MCF 10A (cell line): ENCODE data around the gene CNP. TPM values are rescaled to one million over a fixed set of nuclear protein-coding genes. Genes with fewer than 3 reads are reported as not detected.

Experiments used
- BruUV-seq: library from RNA; stranded (reverse); fragments of 400-500 nt; replicated peaks from 2 replicates; lab custom pipeline; 2021; lab: Mats Ljungman, UMichigan
- CTCF ChIA-PET: fragments of 300-600 bp; sonication (Branson Sonifier 250); formaldehyde crosslinking; extraction: SDS; loops from one replicate; lab custom pipeline; 2021; ENCODE audit warnings: antibody characterized with exemption, inconsistent platforms; lab: Yijun Ruan, JAX
- POLR2A ChIA-PET: fragments of 300-600, 350-650 bp; sonication (Branson Sonifier 250); formaldehyde crosslinking; extraction: SDS; loops from one replicate; lab custom pipeline; 2020; ENCODE audit warnings: antibody characterized with exemption, inconsistent platforms; lab: Yijun Ruan, JAX
- DNase-seq: peaks from one replicate; pipeline ENCODE4 v3.0.0-alpha.2; 2018; ENCODE audit not compliant: unreplicated experiment
- H3K27ac Mint-ChIP-seq: one replicate; pipeline ENCODE4 v1.8.0; 2022; ENCODE audit warnings: mild to moderate bottlenecking, low read depth, mixed read lengths; ENCODE audit not compliant: unreplicated experiment
- H3K27me3 Mint-ChIP-seq: one replicate; pipeline ENCODE4 v1.8.0; 2022; ENCODE audit warnings: mixed read lengths; ENCODE audit not compliant: insufficient read depth, unreplicated experiment
- H3K36me3 Mint-ChIP-seq: one replicate; pipeline ENCODE4 v1.8.0; 2022; ENCODE audit warnings: mild to moderate bottlenecking, moderate library complexity, mixed read lengths; ENCODE audit not compliant: insufficient read depth, unreplicated experiment
- H3K4me1 Mint-ChIP-seq: one replicate; pipeline ENCODE4 v1.8.0; 2022; ENCODE audit warnings: mixed read lengths; ENCODE audit not compliant: insufficient read depth, unreplicated experiment
- H3K4me3 Mint-ChIP-seq: one replicate; pipeline ENCODE4 v1.8.0; 2022; ENCODE audit warnings: mild to moderate bottlenecking, moderate library complexity, mixed read lengths; ENCODE audit not compliant: unreplicated experiment
- H3K9me3 Mint-ChIP-seq: one replicate; pipeline ENCODE4 v1.8.0; 2022; ENCODE audit warnings: mixed read lengths; ENCODE audit not compliant: unreplicated experiment
- CTCF ChIP-seq: fragments of 200-600 bp; IDR thresholded peaks from one replicate; pipeline ENCODE4 v1.8.0; 2022; ENCODE audit warnings: antibody characterized with exemption, mild to moderate bottlenecking; ENCODE audit not compliant: unreplicated experiment
- intact Hi-C: fragments of 100-400 bp; cut with micrococcal nuclease; formaldehyde crosslinking; loops from 2 replicates; pipeline ENCODE4 v1.14.1; 2022
- total RNA-seq: library from RNA; stranded (reverse); gene quantifications from 2 replicates; pipeline ENCODE4 v1.2.3, GENCODE V29; 2022

The CNP gene
- total RNA-seq, 1 experiment from 2014 or later: 46.2 TPM

GRCh38 chr17:41989702-41990419 lies 23.3 kb downstream of the CNP start:
- no TSS peak for BruUV-seq
- no peaks in the 10 kb centered on the region for H3K27me3 Mint-ChIP-seq
- H3K36me3 Mint-ChIP-seq: peaks cover 100% of the 10 kb centered on the region
- CTCF ChIA-PET: interaction anchor here (0.5 to 0.6 kb wide), 3 partner anchors 246 to 1180 kb away, joined by 3 read pairs; no protein-coding TSS in a partner anchor
- DNase-seq: no peak
- H3K4me1 Mint-ChIP-seq: no peaks in the 10 kb centered on the region
- no peaks in the 10 kb centered on the region for H3K9me3 Mint-ChIP-seq
- POLR2A ChIA-PET: interaction anchor here (0.9 to 1.5 kb wide), 2 partner anchors 9 to 20 kb away, joined by 3 read pairs; no protein-coding TSS in a partner anchor
- no peak overlapping the region for H3K27ac Mint-ChIP-seq
- no peak overlapping the region for H3K4me3 Mint-ChIP-seq
- intact Hi-C loops: no loop called here
- no peak for TF ChIP-seq CTCF

GRCh38 chr17:41992576-41992975 lies 26.0 kb downstream of the CNP start:
- Mint-ChIP-seq H3K4me3 (no peak overlapping the region), H3K9me3 (no peaks in the 10 kb centered on the region), H3K27me3 (no peaks in the 10 kb centered on the region), H3K36me3 (peaks cover 99% of the 10 kb centered on the region), H3K4me1 (no peaks in the 10 kb centered on the region), H3K27ac (peak overlapping the region; percentile 54)
- no TSS peak for BruUV-seq
- intact Hi-C loops: no loop called here
- no peak for TF ChIP-seq CTCF
- ChIA-PET CTCF (interaction anchor here (1.2 kb wide), 1 partner anchor 28 kb away, joined by 3 read pairs; the partner anchor contains the start of gene NKIRAS2), POLR2A (interaction anchor here (0.8 to 1.4 kb wide), 4 partner anchors 9 to 25 kb away, joined by 3 to 6 read pairs (median 4); partner anchors contain the start of gene DNAJC7)
- no peak for DNase-seq

GRCh38 chr17:41996855-41997164 lies 30.2 kb downstream of the CNP start:
- H3K27me3 Mint-ChIP-seq: no peaks in the 10 kb centered on the region
- no peaks in the 10 kb centered on the region for H3K4me1 Mint-ChIP-seq
- TF ChIP-seq CTCF: no peak
- H3K9me3 Mint-ChIP-seq: no peaks in the 10 kb centered on the region
- ChIA-PET CTCF (no interaction called here), POLR2A (interaction anchor here (1.0 to 2.3 kb wide), 5 partner anchors 9 to 66 kb away, joined by 3 to 7 read pairs (median 5); partner anchors contain the start of gene ODAD4)
- no TSS peak for BruUV-seq
- intact Hi-C loops: no loop called here
- no peak for DNase-seq
- H3K4me3 Mint-ChIP-seq: no peak overlapping the region
- H3K36me3 Mint-ChIP-seq: peaks cover 99% of the 10 kb centered on the region
- no peak overlapping the region for H3K27ac Mint-ChIP-seq

- Mint-ChIP-seq H3K36me3 (peaks cover 89% of the 10 kb centered on the region), H3K4me3 (no peak overlapping the region), H3K4me1 (peaks cover 12% of the 10 kb centered on the region), H3K9me3 (no peaks in the 10 kb centered on the region), H3K27ac (no peak overlapping the region), H3K27me3 (no peaks in the 10 kb centered on the region)
- no peak for DNase-seq
- CTCF ChIA-PET: interaction anchor here (1.2 kb wide), 1 partner anchor 27 kb away, joined by 4 read pairs; no protein-coding TSS in a partner anchor
- POLR2A ChIA-PET: interaction anchor here (0.6 to 1.6 kb wide), 4 partner anchors 9 to 1182 kb away, joined by 3 to 4 read pairs (median 3); partner anchors contain the start of gene ODAD4
- no peak for TF ChIP-seq CTCF
- BruUV-seq: no TSS peak
- intact Hi-C loops: no loop called here
Measured at GRCh38 chr17:41998497-41998896, 31.9 kb downstream of the CNP start.
